GM18907 (cell line): ENCODE results near the gene KAT6B.

Experiments
- ATAC-seq: cut with Tn5 transposase; IDR thresholded peaks from one replicate; pipeline ENCODE4 v1.9.1; 2021; ENCODE audit warnings: mild to moderate bottlenecking, moderate library complexity; ENCODE audit not compliant: unreplicated experiment

The KAT6B gene

DNA sequence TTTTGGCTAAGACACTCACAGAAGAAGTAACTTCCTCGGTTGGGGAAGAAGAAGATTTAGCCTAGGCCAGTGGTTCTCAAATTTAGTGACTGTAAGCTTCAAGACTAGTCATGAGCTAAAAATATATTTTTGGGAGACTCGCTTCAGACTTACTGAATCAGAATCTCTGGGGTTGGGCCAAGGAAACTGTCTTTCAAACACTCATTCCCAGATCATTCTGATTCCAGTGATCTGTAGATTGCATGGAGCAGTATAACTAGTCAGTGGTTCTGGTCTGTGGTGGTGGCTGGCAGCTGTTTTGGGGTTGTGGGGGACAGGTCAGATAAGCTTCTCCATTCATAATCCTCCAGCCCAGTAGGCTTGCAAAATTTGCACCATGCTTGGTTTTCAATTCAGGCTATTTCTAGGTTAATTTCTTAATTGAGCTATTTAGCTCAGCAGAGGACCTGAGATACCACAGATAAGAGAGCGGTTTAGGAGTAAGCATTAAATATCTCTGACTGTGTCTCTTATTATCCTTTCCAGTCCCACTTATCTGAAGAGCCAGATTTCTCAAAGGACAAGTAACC, 3.8 kb upstream of the KAT6B start:
- no peak for ATAC-seq

DNA sequence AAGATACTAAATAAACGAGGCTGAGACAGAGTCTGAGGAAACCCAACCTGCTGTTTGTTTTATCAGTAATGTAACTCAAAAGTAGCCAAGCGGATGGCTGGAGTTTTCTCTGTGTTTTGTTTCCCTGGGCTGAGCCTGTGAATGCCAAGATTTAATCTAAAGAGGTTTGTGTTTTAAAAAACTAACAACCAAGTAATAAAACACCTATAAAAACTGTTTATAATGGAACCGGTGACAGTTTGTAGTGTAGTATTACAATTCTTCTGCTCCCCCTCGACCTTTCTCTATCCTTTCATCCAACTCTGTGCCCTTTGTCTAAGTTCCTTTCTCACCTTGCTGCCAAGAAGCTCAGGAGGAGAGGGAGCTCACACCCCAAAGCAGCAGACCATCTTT, 2.6 kb upstream of the KAT6B start:
- ATAC-seq: no peak

DNA sequence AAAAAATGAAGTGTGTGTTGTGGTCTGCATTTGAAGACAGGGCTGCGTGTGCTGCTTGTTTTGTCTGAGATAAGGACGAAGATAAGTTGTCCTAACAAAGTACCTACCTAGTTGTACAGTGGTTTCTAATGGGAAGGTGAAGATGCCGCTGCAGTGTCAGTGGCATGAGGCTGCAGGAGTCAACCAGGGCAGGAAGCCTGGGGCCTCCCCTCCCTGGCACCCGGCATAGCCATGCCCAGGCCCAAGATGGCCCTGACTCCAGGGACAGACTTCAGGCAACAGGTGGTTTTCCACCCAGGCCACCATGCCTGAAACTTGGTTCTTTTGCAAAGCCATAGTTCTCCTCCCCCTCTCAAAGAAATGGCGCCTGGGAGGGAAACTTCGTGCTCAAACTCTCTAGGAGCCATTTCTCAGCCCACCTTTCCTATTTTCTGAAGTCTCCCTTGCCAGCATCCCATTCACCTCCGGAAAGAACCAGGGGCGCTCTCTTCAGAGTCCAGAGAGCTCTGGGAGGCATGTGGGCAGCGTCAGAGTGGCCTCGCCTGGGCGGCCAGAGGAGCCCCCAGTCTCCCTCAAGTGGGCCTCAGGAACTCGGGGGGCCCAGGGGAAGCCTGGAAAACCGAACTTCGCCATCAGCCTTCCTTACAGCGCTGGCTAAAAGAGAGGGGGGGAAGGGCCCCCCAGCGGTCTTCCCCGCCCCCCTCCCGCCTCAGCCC, 2.1 kb upstream of the KAT6B start:
- ATAC-seq: no peak

DNA sequence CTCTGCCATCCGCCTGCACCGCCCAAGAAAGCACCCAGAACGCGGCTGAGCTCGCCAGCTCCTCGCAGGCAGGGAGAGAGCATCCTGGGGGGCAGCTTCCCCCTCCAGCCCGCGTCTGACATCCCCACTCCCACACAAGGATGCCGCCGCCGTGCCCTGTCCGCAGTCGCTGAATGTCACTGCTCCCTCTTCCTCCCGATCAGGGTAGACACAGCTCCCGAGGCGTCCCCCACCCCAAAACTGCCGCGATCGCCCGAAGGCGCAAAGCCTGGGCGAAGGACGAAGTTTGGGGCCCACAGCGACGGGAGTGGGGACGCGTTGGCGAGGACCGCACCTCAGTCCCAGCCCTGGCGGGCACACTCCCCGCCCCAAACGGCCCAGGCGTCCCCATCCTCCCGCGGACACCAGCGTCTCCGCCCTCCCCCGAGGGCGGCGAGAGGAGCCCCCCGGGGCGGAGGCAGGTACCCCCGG, 1.5 kb upstream of the KAT6B start:
- ATAC-seq: peak; percentile 3

DNA sequence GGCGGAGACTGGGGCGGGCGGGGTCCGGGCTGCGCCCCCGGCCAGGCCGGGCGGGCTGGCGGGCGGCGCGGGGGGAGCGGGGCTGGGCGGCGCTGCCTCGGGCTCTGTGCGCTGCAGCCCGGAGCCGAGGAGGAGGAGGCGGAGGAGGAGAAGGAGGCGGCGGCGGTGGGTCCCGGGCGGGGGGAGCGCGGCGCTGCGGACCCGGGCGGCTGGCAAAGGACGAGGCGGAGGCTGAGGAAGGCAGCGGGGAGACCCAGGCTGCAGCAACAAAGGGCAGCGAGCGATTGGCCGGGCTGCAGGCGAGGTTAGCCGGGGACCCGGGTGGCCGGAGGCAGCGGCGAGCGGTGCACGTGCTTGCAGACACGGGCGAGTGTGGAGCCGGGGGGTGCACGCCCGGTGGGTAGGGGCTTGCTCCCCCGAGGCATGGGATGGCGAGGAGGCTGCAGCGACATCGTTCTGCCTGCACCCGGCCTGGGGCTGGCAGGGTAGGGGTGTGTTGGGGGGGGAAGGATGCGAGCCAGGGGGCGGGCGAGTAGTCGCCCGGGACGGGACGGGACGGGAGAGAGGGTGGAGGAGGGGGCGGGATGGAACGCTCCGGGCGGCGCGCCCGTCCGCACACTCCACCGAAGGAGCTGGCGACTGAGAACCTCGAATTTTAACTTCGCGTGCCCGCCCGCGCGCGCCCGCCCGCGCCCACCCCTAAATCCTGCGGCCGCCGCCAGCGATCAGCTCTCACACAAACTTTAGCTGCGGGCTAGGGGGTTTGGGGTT, 844 bp upstream of the KAT6B start:
- ATAC-seq: peak; percentile 4

DNA sequence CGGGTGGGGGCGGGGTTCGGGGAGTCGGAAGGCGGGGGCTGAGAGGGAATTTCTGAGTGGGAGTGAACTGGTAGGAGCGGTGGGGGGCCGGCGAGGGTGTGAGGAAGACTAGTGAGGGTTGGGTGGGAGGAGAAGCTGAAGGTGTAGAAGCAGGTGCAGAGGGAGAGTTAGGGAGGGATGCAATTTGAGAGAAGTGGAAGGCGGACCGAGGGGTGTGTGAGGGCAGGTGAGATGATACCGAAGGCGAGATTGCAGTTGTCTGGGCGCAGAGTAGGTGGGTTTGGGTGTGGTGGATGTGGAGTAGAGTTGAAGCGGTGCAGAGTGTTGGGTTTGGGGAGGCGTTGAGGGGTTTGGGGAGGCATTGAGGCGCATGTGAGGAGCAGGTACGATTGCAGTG, 643 bp downstream of the KAT6B start:
- ATAC-seq: no peak

DNA sequence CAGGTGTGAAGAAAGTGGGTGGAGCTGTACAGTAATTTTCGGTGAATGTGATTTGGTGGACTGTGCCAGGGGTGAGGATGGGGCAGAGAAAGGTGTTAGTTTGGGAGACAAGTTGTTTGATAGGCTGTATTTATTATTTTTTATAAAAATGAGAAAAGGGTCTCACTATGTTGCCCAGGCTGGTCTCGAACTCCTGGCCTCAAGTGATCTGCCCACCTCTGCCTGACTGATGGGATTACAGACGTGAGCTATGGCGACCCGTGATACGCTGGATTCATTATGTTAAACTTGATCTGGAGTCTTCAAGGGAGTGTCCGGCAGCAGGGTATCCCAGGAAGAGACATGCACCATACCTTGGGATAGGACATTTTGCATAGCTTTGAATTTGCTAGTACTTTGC, 1.3 kb downstream of the KAT6B start:
- ATAC-seq: no peak

DNA sequence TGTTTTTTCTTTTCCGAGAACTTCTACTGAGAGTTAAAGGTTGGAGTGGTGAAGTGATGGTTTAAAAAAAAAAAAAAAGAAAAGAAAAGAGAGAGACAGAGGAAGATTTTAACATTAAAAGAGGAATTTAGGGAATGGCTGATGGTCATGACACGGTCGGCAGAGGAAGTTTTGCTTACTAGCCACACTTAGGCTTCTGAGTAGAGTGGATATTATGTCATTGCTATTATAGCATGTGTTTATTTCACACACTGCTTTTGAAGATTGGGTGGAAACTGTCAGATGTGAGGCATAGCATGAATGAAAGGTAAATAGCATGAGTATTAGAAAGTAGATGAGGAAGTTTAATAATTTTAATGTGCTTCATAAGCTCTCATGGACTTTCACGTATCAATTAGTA, 2.5 kb downstream of the KAT6B start:
- no peak for ATAC-seq

DNA sequence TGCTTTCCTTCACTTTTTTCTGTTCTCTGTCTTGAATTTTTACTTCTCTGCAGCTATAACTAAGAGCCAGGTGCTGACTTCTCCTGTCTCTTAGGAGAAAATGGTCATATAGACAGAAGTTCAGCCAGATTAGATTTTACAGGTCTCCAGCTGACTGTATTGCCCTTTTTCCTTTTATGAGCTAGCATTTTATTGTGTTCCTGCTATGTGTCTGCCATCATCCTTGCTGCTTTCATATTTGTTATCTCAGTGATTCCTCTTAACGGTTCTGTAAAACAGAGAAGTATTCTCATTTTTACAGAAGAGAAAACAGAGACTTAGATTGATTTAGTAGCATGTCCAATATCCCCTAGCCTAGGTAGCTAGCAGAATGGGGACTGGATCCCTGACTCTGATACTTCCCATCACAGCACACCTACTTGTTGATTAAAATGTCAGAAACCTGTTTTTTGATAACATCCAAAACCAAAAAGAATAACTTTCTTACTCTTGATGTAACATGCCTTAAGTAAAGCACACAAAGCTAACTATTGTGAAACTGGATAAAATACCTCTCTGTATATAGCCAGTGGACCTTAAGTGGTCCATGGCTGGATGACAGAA, 5.2 kb downstream of the KAT6B start:
- no peak for ATAC-seq

DNA sequence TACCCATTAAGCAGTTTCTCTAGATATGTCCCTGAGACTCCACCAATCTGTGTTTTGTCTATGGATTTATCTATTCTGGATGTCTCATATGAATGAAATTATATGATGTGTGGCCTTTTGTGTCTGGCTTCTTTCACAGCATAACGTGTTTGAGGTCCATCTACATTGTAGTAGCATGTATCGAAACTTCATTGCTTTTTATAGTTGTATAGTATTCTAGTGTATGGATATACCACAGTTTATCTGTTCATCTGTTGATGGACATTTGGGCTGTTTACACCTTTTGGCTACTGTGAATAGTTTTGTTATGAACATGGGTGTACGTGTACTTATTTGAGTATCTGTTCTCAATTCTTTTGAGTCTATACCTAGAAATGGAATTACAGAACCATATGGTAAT, 9.6 kb downstream of the KAT6B start:
- ATAC-seq: no peak

DNA sequence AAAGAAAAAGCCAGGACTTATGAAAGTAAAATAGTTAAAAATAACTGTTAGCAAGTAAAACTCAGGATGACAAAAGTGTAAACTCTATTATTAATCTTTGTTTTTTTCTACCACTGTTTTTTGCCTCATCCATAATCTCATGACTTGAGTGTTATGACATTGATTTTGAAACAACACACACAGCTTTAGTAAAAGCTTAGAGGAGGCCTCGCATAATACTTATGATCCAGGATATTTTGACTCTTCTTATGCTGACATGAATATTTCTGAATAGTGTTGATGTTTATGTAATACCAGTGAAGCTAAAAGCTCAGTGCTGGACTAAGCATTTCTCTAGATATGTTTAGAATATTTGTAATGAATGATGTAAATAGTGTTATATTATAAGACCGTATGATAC, 10.5 kb downstream of the KAT6B start:
- ATAC-seq: no peak

DNA sequence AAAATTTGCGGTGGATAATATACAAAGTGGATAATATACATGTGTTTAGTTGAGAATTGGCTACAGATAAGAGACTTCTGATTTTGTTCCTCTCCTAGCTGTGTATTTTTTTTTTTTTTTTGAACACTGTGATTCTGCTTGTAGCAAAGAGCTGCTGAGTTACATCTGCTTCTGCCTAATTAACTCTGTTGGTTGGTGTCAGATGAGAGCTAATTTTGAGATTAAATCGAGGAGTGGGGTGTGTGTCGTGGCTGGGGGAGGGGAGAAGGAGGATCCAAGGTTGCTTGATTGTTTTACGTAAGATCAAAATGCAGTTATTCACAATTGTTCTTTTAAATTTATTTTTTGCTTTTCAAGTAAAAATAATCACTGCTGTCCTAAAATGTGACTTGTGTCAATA, 11.3 kb downstream of the KAT6B start:
- no peak for ATAC-seq

DNA sequence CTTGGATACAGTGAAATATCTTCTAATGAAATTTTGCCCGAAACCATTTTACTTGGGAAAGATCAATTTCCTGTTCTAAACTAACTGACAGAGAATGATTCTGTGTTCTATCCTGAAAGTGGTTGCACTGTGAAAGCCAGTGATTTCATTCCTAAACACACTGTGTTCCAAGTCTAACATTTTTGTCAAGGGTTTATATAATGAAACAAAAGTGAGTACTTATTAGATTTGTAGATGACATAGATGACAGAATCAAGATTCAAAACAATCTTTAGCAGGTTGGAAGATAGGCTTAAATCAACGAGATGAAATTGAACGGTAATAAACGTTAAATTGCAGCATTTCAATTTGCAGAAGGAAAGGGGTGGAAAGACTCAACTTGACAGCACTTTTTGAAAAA, 13.3 kb downstream of the KAT6B start:
- ATAC-seq: no peak

DNA sequence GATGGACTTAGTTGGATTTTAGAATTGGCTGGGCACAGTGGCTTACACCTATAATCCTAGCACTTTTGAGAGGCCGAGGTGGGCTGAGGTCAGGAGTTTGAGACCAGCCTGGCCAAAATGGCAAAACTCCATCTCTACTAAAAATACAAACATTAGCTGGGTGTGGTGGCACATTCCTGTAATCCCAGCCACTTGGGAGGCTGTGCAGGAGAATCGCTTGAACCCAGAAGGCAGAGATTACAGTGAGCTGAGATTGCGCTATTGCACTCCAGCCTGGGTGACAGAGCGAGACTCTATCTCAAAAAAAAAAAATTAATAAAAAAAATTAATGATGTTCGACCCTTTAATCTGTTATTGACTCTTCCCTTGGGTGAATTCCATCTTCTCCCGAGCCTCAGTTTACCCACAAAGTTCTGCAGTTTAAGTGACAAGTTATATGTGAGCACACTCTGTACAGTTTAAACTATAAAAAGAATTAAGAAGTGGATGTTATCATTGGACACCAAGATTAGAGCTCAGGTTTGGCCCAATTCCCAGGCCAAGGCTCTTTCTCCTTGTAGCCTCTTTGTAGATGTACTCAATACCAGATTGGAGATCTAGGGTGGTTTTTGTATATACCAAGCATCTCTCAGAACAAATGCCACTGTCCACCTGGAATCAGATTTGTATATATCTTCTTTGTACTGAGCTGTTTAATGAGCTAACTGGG, 15.0 kb downstream of the KAT6B start:
- ATAC-seq: no peak

DNA sequence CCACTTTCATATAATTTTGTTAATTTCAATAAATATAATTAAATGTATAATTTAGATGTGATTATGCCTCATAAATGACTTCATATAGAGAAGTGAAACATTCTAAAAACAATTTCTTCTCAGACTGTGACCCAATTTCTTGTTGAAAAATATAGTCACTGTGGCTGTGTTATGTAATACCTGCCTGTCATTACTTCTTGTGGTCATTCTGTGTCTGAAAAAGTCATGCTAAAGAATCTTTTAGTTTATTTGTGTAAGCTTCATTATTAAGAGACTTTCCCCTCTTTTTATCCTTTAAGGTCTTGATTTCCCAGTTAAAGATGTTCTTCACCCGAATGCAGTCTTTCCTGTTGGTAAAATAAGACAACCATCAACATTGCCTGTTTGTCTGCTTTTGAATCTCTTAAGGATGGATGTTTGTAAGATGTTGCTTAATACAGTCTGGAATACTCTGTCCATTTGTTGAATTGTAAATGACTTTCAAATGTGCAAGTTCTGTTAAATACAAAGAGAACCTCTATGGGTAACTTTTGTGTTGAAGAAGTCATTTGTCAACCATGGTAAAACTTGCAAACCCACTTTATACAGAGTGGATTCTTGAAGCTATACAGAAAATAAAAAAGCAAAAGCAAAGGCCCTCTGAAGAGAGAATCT, 16.0 kb downstream of the KAT6B start:
- no peak for ATAC-seq

DNA sequence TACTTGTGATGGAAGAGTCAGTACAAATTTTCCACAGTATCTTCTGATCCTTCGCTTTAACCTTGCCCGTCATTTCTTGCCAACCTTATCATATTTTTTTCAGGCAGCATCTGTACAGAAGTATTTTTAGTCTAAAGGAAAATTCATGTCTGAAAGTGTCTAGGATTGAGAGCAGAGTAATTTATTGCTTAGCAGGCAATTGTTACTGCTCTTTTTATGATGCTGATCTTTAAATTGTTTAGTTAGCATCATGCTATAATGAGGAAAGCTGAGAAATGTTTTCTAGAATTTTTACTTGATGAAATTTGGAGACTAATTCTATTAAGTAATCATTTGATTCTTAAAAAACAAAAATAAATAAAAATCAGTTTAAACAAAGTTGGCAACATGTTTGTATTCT, 20.6 kb downstream of the KAT6B start:
- ATAC-seq: no peak

DNA sequence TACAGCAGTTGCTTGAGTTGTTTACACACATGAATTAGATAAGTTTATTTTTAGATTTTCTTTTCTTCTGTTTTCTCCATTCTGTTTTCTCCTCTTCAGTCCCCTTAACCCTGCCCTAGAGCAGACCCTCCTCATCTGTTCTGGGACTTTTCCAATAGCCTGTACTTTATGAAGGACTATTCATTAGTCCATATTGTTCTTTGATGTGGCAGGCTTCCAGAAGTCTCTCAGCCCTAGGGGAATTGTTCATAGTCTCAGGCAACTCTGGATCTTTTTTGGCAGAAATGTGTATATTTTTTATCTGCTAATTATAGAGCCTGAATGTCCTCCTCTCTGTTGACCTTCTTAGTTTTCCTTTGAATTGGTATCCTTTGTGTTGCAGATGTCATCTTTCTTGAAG, 25.4 kb downstream of the KAT6B start:
- no peak for ATAC-seq

DNA sequence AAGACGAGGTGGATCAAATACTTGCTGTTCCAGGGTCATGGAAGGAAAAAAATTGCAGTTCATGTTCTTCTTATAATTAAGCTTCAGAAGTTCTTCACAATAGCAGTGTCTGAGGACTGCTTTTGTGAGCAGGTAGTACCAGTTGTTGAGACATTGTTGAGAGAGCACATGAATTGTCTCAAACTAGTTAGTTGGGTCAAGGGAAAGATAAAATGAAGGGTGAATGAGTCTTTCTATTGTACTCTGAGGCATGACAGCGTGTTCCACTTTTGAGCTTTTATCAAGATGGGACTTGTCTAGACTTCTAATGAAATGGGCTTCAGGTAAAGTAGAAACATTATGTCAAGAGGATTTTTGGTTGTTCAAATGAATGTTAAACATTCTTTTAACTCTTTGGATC, 26.0 kb downstream of the KAT6B start:
- ATAC-seq: no peak

DNA sequence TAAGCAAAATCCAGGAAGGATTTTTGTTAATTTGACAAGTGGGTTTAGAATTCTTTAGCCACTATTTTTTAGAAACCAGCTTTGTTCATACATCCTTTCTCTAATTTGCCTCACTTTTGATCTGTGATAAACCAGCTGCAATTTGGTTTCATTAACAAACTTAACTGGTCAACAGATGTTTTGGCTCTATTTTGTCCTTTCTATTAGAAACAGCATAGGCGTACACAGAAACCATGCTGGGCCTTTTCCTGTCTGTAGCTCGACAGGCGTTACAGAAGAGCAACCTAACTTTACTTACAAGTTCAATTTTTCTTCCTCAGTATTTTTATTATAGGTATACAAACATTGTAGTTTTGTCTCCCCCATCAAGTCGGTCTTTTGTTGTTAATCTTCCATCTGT, 28.2 kb downstream of the KAT6B start:
- no peak for ATAC-seq

DNA sequence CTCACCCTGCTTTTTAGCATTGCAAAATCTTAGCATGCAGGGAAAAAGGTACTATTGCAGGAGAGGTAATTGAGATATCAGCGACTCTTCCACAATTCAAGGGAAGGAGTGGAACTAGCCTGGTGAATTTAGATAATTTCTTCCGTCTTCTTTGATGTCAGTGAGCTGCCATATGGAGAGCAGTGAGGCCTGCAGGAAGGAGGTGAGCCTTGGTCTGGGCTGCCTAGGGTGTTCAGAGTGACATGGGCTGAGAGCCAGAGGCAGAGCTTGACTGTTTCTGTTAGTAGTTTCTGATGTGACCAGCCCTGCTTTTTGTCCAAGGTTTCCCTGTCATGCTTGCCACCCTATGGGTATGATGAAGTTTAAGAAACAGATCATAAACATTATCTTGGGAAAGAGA, 28.6 kb downstream of the KAT6B start:
- ATAC-seq: no peak

DNA sequence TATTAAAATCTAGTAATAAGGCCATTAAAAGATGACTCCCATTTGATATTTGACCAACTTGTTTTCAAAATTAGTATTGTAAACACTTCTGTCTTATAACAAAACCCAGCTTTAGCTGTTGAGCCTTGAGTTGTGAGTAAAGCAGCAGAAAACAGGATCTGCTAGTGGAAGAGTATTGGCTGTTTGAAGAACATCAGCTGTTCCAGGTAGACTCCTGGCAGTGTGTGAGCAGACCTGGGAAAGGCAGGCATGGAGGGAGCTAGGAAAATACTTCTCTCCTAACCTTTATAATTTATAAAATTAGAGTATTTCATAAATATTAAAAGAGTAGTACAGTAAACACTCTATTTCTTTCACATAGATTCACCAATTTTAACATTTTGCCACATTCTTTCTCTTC, 29.0 kb downstream of the KAT6B start:
- ATAC-seq: no peak
